Parathyroid adenoma (tissue), 2 donors: Measurements from ENCODE around the gene PRKN.

ENCODE experiments used
- H2AFZ ChIP-seq: fragments of 300-600 bp; sonication (generic); one replicate; pipeline ENCODE4 v1.7.0; 2017; ENCODE audit warnings: antibody characterized with exemption, mild to moderate bottlenecking
- H3K27ac ChIP-seq: fragments of 300-600 bp; sonication (generic); one replicate; pipeline ENCODE4 v1.7.0; 2017
- H3K27me3 ChIP-seq: fragments of 300-600 bp; sonication (generic); one replicate; pipeline ENCODE4 v1.7.0; 2017; ENCODE audit warnings: low read length; ENCODE audit not compliant: control insufficient read depth, insufficient read depth
- H3K36me3 ChIP-seq: fragments of 300-600 bp; sonication (generic); one replicate; pipeline ENCODE4 v1.7.0; 2017; ENCODE audit warnings: low read length; ENCODE audit not compliant: control insufficient read depth, insufficient read depth
- H3K4me1 ChIP-seq: fragments of 300-600 bp; sonication (generic); one replicate; pipeline ENCODE4 v1.7.0; 2017; ENCODE audit warnings: control low read depth
- H3K4me2 ChIP-seq: fragments of 300-600 bp; sonication (generic); one replicate; pipeline ENCODE4 v1.7.0; 2017; ENCODE audit warnings: low read length
- H3K4me3 ChIP-seq: fragments of 300-600 bp; sonication (generic); one replicate; pipeline ENCODE4 v1.7.0; 2017; ENCODE audit warnings: low read depth, low read length
- H3K79me2 ChIP-seq: fragments of 300-600 bp; sonication (generic); one replicate; pipeline ENCODE4 v1.7.0; 2017; ENCODE audit warnings: control low read depth
- H3K9ac ChIP-seq: fragments of 300-600 bp; sonication (generic); one replicate; pipeline ENCODE4 v1.7.0; 2017; ENCODE audit warnings: mild to moderate bottlenecking
- H3K9me3 ChIP-seq: fragments of 300-600 bp; sonication (generic); one replicate; pipeline ENCODE4 v1.7.0; 2017; ENCODE audit warnings: low read length; ENCODE audit not compliant: control insufficient read depth
- TF ChIP-seq, protein P1 (sequence below): fragments of 300-600 bp; sonication (generic); IDR thresholded peaks from one replicate; pipeline ENCODE4 v1.7.0; 2017; ENCODE audit warnings: antibody characterized with exemption, mild to moderate bottlenecking
- donor health status: primary hyperparathyroidism.

The PRKN gene

DNA sequence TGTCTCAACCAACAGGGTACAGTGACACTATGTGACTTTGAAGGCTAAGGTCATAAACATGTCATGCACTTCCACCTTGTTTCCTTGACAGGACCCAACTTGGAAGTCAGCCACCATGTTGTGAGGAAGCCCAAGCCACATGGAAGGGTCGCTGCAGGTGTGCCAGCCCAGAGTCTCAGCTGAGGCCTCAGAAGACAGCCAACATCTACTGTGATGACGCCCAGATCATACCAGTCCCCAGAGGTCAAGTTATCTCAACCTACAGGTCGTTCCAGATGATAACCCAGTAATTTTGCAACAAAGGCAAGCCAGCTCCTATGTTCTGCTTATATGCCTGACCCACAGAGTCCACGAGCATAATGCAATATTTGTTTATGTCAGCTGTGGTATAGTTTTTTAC lies 1077.7 kb downstream of the PRKN start:
- Histone ChIP-seq H3K27ac (no peak overlapping the region), H3K9me3 (no peaks in the 10 kb centered on the region), H3K9ac (no peak overlapping the region), H3K27me3 (no peaks in the 10 kb centered on the region), H3K4me1 (no peaks in the 10 kb centered on the region), H3K79me2 (no peaks in the 10 kb centered on the region), H3K4me3 (no peak overlapping the region), H3K36me3 (no peaks in the 10 kb centered on the region), H2AFZ (no peak overlapping the region), H3K4me2 (no peak overlapping the region)
- TF ChIP-seq, protein P1, sequence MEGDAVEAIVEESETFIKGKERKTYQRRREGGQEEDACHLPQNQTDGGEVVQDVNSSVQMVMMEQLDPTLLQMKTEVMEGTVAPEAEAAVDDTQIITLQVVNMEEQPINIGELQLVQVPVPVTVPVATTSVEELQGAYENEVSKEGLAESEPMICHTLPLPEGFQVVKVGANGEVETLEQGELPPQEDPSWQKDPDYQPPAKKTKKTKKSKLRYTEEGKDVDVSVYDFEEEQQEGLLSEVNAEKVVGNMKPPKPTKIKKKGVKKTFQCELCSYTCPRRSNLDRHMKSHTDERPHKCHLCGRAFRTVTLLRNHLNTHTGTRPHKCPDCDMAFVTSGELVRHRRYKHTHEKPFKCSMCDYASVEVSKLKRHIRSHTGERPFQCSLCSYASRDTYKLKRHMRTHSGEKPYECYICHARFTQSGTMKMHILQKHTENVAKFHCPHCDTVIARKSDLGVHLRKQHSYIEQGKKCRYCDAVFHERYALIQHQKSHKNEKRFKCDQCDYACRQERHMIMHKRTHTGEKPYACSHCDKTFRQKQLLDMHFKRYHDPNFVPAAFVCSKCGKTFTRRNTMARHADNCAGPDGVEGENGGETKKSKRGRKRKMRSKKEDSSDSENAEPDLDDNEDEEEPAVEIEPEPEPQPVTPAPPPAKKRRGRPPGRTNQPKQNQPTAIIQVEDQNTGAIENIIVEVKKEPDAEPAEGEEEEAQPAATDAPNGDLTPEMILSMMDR = no peak

- no peak overlapping the region for H3K4me3 ChIP-seq
- no peaks in the 10 kb centered on the region for H3K4me1 ChIP-seq
- no peaks in the 10 kb centered on the region for H3K27me3 ChIP-seq
- no peaks in the 10 kb centered on the region for H3K9me3 ChIP-seq
- no peaks in the 10 kb centered on the region for H3K36me3 ChIP-seq
- TF ChIP-seq, protein P1 = no peak
- no peak overlapping the region for H3K4me2 ChIP-seq
- H3K27ac ChIP-seq = no peak overlapping the region
- H2AFZ ChIP-seq = no peak overlapping the region
- no peaks in the 10 kb centered on the region for H3K79me2 ChIP-seq
- H3K9ac ChIP-seq = no peak overlapping the region
These were observed 1078.5 kb downstream of the PRKN start for GRCh38 chr6:161649068-161649467.

- no peaks in the 10 kb centered on the region for H3K9me3 ChIP-seq
- H3K27me3 ChIP-seq = no peaks in the 10 kb centered on the region
- H3K4me2 ChIP-seq = no peak overlapping the region
- no peak overlapping the region for H3K9ac ChIP-seq
- no peak overlapping the region for H3K27ac ChIP-seq
- no peak overlapping the region for H2AFZ ChIP-seq
- H3K79me2 ChIP-seq = no peaks in the 10 kb centered on the region
- no peaks in the 10 kb centered on the region for H3K4me1 ChIP-seq
- TF ChIP-seq, protein P1 = no peak
- no peaks in the 10 kb centered on the region for H3K36me3 ChIP-seq
- no peak overlapping the region for H3K4me3 ChIP-seq
These were observed 1080.3 kb downstream of the PRKN start for GRCh38 chr6:161647234-161647633.

GRCh38 chr6:161644521-161644920 lies 1083.0 kb downstream of the PRKN start:
- TF ChIP-seq, protein P1 = no peak
- Histone ChIP-seq H3K27me3 (no peaks in the 10 kb centered on the region), H2AFZ (no peak overlapping the region), H3K9me3 (no peaks in the 10 kb centered on the region), H3K9ac (no peak overlapping the region), H3K79me2 (no peaks in the 10 kb centered on the region), H3K4me1 (no peaks in the 10 kb centered on the region), H3K4me2 (no peak overlapping the region), H3K27ac (no peak overlapping the region), H3K36me3 (no peaks in the 10 kb centered on the region), H3K4me3 (no peak overlapping the region)

GRCh38 chr6:161641175-161641574 lies 1086.4 kb downstream of the PRKN start:
- Histone ChIP-seq H3K4me1 (no peaks in the 10 kb centered on the region), H3K27ac (no peak overlapping the region), H3K79me2 (no peaks in the 10 kb centered on the region), H3K4me2 (no peak overlapping the region), H3K9me3 (no peaks in the 10 kb centered on the region), H2AFZ (no peak overlapping the region), H3K9ac (no peak overlapping the region), H3K4me3 (no peak overlapping the region), H3K36me3 (no peaks in the 10 kb centered on the region), H3K27me3 (no peaks in the 10 kb centered on the region)
- TF ChIP-seq, protein P1 = no peak
